ENCODE measurements around the gene DIP2C. TPM values are rescaled to one million over a fixed set of nuclear protein-coding genes. Genes with fewer than 3 reads are reported as not detected.
"Not testable (repeated sequence)": the region's sequence is repeated elsewhere in the genome, so short reads cannot be mapped to it uniquely, and the experiment has no call there.

Gene DIP2C
- total and polyA plus RNA-seq, 2 donors = 21.0 to 24.3 TPM

DNA sequence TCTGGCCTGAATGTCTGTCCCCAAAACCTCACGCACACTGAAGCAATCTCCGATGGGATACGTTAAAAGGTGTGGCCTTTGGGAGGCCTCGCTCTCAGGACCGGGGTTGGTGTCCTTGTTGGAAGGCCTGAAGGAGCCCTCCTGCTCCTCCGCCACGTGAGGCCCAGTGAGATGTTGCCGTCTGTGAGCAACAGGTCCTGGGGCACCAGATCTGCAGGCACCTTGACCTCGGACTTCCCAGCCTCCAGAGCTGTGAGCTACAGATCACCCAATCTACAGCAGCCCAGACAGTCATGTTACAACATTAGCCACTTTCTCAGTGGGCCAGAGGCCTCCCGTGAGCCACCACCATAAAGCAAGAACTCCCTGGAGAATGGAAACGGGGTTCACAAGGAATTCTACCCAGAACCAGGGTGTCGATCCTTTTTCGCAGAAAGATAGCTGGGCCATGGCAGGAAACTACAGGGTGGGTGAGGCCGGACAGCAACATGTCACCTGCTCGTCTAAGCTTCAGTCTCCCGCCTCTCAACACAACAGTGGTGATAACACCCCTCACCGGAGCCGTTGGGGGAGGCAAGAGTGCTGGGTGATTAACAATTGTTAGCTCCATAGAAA is 87.0 kb downstream of the DIP2C start:
- Histone ChIP-seq H3K36me3 (ENCODE audit: insufficient read depth) (no peaks in the 10 kb centered on the region), H3K4me1 (ENCODE audit: insufficient read depth) (no peaks in the 10 kb centered on the region), H3K4me3 (ENCODE audit: low read depth, low read length) (no peak overlapping the region), H3K27ac (ENCODE audit: low read depth) (no peak overlapping the region)
- no peak for DNase-seq (ENCODE audit: extremely low spot score)
- WGBS = 94% methylated on average over 18 of the region's 18 CpGs

DNA sequence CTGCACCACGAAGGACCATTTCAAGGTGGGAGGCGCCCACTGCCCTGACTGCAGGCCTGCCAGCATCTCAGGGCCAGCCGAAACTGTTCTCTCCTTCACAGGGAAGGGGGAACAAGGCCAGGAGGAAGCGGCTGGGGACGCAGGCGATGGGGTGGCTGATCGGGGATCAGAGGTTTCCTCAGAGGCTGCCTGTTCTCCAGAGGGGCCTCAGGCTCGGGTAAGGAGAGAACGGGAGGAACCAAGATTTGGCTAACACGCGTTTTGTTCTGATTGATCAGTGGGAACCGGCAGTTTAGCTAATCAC is 87.9 kb downstream of the DIP2C start:
- Histone ChIP-seq H3K27ac (ENCODE audit: low read depth) (no peak overlapping the region), H3K4me1 (ENCODE audit: insufficient read depth) (no peaks in the 10 kb centered on the region), H3K4me3 (ENCODE audit: low read depth, low read length) (no peak overlapping the region), H3K36me3 (ENCODE audit: insufficient read depth) (no peaks in the 10 kb centered on the region)
- DNase-seq (ENCODE audit: extremely low spot score) = no peak
- 67% methylated on average over 12 of the region's 12 CpGs for WGBS

DNA sequence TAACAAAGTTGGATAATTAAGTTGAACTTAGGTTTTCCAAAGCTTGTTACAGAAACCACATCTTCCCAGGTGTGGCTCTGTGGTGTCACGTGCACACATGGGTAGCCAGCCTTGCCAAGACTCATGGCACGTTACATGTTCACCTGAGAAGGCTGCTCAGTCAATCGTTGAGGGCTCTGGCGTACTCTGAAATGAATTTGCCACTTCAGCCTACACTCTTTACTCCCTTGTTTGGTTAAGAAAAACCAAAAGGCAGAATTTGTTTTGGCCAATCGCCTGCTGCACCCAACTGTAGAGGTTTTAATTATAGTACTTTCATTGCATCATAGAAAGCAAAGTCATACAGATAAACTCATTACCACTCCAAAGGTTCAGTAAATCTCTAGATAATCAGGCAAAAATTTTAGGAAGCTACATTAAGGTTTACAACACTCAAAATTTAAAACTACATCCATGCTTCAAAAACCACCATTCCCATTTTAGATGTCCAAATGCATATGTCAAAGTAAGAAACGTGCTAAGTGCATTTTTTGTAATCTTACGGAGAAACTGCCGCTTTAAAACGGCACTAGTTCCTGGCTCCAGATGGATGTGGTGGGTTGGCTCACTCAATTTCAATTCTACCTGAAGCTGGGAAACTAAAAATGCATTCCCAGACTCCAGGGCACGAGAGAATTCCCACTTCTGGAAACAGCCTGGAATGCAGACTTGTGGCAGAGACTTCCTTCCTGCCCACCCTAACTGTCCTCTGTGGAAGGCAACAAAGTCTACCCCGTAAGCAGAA is 88.4 kb downstream of the DIP2C start:
- no peaks in the 10 kb centered on the region for H3K36me3 ChIP-seq (ENCODE audit: insufficient read depth)
- H3K27ac ChIP-seq (ENCODE audit: low read depth) = no peak overlapping the region
- 82% methylated on average over 11 of the region's 11 CpGs for whole genome bisulfite sequencing
- DNase-seq (ENCODE audit: extremely low spot score) = no peak
- H3K4me3 ChIP-seq (ENCODE audit: low read depth, low read length) = no peak overlapping the region
- no peaks in the 10 kb centered on the region for H3K4me1 ChIP-seq (ENCODE audit: insufficient read depth)

DNA sequence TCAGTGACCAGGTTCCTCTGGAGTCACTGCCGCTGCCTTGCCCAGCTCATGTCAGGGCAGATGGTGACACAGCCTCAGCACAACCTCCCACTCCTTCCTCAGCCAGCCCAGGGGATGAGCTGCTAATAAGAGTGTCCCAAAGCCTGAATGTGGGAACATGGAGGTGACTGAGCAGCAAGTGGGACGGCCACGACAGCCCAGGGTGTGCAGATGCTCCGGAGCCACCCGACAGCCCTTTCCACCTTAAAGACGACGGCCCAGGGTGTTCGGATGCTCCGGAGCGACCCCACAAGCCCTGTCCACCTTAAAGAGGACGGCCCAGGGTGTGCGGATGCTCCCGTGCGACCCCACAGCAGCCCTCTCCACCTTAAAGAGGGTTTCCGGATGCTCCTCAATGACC is 89.2 kb downstream of the DIP2C start:
- Histone ChIP-seq H3K4me1 (ENCODE audit: insufficient read depth) (no peaks in the 10 kb centered on the region), H3K4me3 (ENCODE audit: low read depth, low read length) (no peak overlapping the region), H3K36me3 (ENCODE audit: insufficient read depth) (no peaks in the 10 kb centered on the region), H3K27ac (ENCODE audit: low read depth) (no peak overlapping the region)
- 90% methylated on average over 15 of the region's 15 CpGs for whole genome bisulfite sequencing
- no peak for DNase-seq (ENCODE audit: extremely low spot score)

DNA sequence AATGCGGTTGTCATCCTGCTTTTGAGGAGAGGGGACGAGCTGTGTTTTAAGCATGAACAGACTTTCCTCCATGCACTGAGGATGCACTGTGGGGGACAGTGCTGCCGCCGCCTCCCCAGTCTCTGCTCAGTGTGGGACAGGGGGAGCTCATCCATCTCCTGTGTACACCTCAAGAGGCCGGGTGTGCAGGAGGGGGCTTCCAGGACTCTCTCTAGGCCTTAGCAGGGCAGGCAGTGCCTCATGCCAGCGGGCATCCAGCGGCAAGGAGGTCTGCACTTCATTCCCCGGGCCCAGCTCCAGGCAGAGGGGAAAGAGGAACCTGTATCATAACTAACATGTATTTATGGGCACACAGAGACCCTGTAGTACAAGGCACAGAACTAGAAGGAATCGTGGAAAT is 89.7 kb downstream of the DIP2C start:
- DNase-seq (ENCODE audit: extremely low spot score) = no peak
- no peaks in the 10 kb centered on the region for H3K4me1 ChIP-seq (ENCODE audit: insufficient read depth)
- no peak overlapping the region for H3K4me3 ChIP-seq (ENCODE audit: low read depth, low read length)
- no peaks in the 10 kb centered on the region for H3K36me3 ChIP-seq (ENCODE audit: insufficient read depth)
- WGBS = 91% methylated on average over 9 of the region's 9 CpGs
- H3K27ac ChIP-seq (ENCODE audit: low read depth) = no peak overlapping the region

DNA sequence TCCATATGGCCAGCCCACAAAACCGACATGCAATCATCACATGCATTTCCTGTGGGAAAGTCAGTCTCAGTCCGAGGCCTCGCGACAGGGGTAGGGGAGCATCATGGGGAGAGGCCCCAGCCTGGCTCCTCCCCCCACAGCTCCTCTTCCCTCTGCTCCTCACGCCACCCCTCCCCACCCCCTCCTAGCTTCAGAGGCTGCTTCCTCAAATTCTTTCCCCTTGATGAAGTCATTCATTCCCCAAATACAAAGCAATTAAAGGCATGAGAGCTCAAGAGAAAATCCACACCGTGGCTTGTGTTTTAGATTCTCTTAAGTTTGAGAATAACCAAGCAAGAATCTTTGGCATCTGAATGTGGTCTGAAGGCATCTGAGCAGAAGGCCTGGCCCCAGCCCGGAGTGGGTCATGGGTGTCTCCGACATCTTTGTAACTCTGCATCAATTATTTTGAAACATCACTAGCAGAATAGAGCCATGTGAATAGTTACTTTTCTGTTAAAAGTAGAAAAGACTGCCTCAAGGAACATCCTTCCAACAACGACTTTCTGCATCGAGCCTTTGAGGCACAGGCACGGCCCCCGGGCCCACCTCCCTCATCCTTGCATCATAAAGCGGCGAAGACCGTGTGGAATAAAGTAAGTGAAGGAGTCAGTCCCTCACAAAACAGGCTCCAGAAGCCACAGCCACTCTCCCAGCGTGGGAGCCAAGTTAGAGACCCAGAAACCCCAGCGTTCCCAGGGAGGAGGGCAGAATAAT is 90.9 kb downstream of the DIP2C start:
- no peak overlapping the region for H3K27ac ChIP-seq (ENCODE audit: low read depth)
- 60% methylated on average over 17 of the region's 17 CpGs for WGBS
- H3K4me3 ChIP-seq (ENCODE audit: low read depth, low read length) = no peak overlapping the region
- DNase-seq (ENCODE audit: extremely low spot score) = no peak
- H3K36me3 ChIP-seq (ENCODE audit: insufficient read depth) = no peaks in the 10 kb centered on the region
- no peaks in the 10 kb centered on the region for H3K4me1 ChIP-seq (ENCODE audit: insufficient read depth)

DNA sequence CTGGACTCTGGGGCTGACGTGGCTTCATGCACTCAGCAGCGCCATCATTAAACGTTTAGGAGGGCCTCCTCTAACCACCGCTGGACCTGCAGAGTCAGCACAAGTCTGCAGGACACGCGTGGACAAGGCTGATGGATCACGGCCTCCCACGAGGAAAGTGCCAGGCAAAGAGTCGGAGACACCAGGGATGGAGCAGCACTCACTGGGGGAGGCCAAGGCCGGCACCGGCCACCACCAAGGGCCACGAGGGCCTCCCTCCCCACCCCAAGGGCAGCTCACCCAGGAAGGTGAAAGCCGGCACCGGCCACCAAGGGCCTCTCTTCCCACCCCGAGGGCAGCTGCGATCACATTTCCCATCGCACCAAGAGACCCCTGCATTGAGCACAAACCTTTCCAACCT is 91.5 kb downstream of the DIP2C start:
- H3K27ac ChIP-seq (ENCODE audit: low read depth) = no peak overlapping the region
- H3K4me1 ChIP-seq (ENCODE audit: insufficient read depth) = no peaks in the 10 kb centered on the region
- DNase-seq (ENCODE audit: extremely low spot score) = no peak
- WGBS = 96% methylated on average over 17 of the region's 17 CpGs
- H3K36me3 ChIP-seq (ENCODE audit: insufficient read depth) = no peaks in the 10 kb centered on the region
- H3K4me3 ChIP-seq (ENCODE audit: low read depth, low read length) = no peak overlapping the region

DNA sequence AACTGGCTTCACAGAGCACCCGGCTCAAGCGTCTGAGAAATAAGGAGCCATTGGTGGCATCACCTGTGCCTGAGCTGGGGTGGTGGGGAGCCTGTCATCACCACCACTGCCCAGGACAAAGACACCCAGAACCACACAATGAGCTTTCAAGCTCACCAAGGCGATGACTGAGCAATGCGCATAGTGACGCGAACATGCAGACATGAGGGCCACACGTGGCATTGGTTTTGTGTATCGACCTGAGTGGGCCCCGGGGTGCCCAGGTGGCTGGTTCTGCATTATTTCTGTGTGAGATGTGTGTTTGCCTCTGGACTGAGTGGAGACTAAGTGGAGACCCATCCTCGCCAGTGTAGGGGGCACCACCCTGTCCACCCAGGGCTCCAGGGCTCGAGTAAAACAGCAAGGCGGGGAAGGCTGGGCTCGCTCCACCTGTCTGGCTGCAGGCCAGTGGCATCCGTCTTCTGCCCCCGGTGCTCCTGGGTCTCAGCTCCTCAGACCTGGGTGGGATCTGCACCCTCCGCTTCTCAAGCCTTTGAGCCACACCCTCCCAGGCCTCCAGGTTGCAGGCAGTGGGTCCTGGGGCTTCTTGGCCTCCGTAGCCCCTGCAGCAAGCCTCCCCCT is 92.6 kb downstream of the DIP2C start:
- no peak overlapping the region for H3K27ac ChIP-seq (ENCODE audit: low read depth)
- WGBS = 98% methylated on average over 17 of the region's 17 CpGs
- no peaks in the 10 kb centered on the region for H3K36me3 ChIP-seq (ENCODE audit: insufficient read depth)
- H3K4me1 ChIP-seq (ENCODE audit: insufficient read depth) = no peaks in the 10 kb centered on the region
- H3K4me3 ChIP-seq (ENCODE audit: low read depth, low read length) = no peak overlapping the region
- no peak for DNase-seq (ENCODE audit: extremely low spot score)

DNA sequence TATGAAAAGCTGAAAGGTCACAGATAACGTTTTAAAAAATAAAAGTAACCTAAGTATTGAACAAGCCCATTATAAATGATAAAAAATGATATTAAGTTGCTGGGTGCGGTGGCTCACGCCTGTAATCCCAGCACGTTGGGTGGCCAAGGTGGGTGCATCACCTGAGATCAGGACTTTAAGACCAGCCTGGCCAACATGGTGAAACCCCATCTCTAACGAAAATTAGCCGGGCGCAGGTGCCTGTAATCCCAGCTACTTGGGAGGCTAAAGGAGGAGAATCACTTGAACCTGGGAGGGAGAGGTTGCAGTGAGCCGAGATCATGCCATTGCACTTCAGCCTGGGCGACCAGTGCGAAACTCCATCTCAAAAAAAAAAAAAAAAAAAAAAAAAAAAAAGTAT is 93.3 kb downstream of the DIP2C start:
- H3K36me3 ChIP-seq (ENCODE audit: insufficient read depth); H3K4me1 ChIP-seq (ENCODE audit: insufficient read depth); H3K27ac ChIP-seq (ENCODE audit: low read depth); H3K4me3 ChIP-seq (ENCODE audit: low read depth, low read length); DNase-seq (ENCODE audit: extremely low spot score): not testable (repeated sequence)
- WGBS = 98% methylated on average over 10 of the region's 10 CpGs

DNA sequence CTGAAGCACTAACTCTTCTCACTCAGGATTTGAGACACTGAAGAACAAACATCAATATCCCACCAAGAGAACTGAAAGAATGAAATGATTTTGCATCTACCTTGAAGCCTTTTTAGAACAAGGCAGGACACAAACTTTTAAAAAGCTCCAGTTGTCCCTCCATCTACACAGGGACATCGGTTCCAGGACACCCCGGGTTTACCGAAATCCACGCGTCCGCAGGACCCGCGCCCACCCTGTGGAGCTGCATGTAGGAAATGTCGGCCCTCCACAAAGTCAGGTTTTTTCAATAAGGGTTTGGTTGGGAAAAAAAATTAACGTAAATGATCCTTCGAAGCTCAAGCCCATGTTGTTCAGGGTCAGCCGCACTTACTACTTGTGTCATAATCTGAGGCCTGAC is 94.0 kb downstream of the DIP2C start:
- no peaks in the 10 kb centered on the region for H3K4me1 ChIP-seq (ENCODE audit: insufficient read depth)

DNA sequence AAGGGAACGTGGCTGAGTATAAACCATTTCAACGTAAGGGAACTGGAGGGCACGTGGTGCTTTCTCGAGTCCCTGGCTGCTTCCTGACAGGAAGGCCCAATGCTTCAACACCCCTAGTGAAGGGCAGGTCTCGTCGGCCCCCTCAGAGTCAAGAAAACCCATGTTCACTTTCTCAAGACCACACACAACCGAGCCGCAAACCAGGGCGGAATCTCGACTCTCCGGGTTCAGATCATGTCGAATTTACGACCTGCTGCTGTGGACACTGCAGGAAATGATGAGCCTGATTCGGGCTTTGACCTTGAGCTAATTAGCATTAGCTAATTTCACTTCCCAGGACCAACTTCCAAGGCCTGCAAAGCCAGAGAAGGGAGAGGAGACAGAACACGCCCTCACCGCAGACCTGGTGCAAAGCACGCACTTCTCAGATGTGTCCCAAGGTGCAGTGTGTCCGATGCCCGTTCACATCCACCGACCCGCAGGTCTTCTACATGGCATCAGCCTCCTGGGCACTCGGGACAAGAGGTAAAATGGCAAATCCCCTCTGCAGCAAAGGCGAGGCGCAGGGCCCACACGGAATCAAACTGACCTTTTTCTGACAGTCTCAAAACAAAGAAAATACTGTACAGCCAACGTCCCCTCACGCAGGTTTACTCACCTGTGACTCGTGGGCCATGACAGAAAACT is 94.7 kb downstream of the DIP2C start:
- DNase-seq (ENCODE audit: extremely low spot score) = no peak
- H3K36me3 ChIP-seq (ENCODE audit: insufficient read depth) = no peaks in the 10 kb centered on the region
- 92% methylated on average over 28 of the region's 28 CpGs for WGBS
- H3K27ac ChIP-seq (ENCODE audit: low read depth) = no peak overlapping the region
- no peak overlapping the region for H3K4me3 ChIP-seq (ENCODE audit: low read depth, low read length)
- H3K4me1 ChIP-seq (ENCODE audit: insufficient read depth) = no peaks in the 10 kb centered on the region

More for the DNA sequence above, 94.0 kb downstream of the DIP2C start:
- Histone ChIP-seq H3K36me3 (ENCODE audit: insufficient read depth) (no peaks in the 10 kb centered on the region), H3K27ac (ENCODE audit: low read depth) (no peak overlapping the region), H3K4me3 (ENCODE audit: low read depth, low read length) (no peak overlapping the region)
- DNase-seq (ENCODE audit: extremely low spot score) = no peak
- 96% methylated on average over 12 of the region's 12 CpGs for WGBS

DNA sequence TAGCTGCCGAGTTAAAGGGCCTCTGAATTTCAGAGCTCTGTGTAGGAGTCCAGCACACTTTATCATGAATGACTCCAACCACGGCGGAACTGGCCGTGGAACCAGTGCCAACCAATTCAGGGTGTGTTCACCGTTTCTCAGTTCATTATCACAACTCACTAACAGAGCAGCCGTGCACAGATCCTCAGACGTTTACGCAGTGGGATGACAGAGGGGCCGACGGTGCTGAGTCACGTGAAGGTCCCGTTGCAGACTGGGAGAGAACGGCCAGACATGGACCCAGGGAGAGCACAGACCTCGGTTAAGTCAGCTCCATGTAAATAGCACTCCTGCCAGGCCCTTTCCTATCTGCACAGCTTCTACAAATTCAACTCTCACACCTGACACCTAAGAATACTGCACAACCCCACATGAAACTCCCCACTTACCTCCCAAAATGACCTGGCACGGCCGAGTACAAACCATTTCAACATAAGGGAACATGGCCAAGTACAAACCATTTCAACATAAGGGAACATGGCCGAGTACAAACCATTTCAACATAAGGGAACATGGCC is 95.5 kb downstream of the DIP2C start:
- Histone ChIP-seq H3K4me1 (ENCODE audit: insufficient read depth) (no peaks in the 10 kb centered on the region), H3K36me3 (ENCODE audit: insufficient read depth) (no peaks in the 10 kb centered on the region), H3K27ac (ENCODE audit: low read depth) (no peak overlapping the region), H3K4me3 (ENCODE audit: low read depth, low read length) (no peak overlapping the region)
- no peak for DNase-seq (ENCODE audit: extremely low spot score)
- WGBS = 68% methylated on average over 17 of the region's 17 CpGs

DNA sequence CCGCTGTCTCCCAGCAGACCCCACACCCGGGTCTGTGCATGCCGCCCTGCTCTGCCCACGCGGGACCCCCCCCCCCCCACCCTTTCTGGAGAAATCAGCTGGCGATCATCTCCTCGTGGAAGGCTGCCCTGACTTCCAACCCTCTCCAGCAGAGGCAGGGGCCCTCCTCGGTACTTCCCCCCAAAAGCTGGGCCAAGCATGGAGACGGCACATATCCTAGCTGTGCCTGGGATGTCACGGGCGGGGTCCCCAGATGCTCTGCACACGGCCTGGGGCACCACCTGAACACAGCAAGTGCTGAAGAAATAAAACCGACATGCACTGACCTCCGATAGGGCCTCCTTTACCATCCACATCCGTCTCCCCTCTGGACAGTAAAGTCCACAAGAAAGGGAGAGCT is 96.0 kb downstream of the DIP2C start:
- Histone ChIP-seq H3K4me3 (ENCODE audit: low read depth, low read length) (no peak overlapping the region), H3K27ac (ENCODE audit: low read depth) (no peak overlapping the region), H3K4me1 (ENCODE audit: insufficient read depth) (no peaks in the 10 kb centered on the region), H3K36me3 (ENCODE audit: insufficient read depth) (no peaks in the 10 kb centered on the region)
- DNase-seq (ENCODE audit: extremely low spot score) = no peak
- 83% methylated on average over 15 of the region's 15 CpGs for WGBS

Measured in urinary bladder (tissue), 4 donors.